GM19025 (cell line): ENCODE results near the gene LRP1B.
A peak's percentile ranks its signal among the peaks of the same experiment; 100 is the strongest.

Source experiments
- ATAC-seq: cut with Tn5 transposase; IDR thresholded peaks from one replicate; pipeline ENCODE4 v1.9.1; 2021; ENCODE audit warnings: mild to moderate bottlenecking, low read depth, moderate library complexity; ENCODE audit not compliant: unreplicated experiment

Gene LRP1B

GRCh38 chr2:141610564-141611175 is 520.1 kb downstream of the LRP1B start:
- ATAC-seq = no peak

GRCh38 chr2:141605163-141605562 is 525.7 kb downstream of the LRP1B start:
- no peak for ATAC-seq

- ATAC-seq = no peak
Observed at GRCh38 chr2:141601511-141602152, 529.2 kb downstream of the LRP1B start.

- ATAC-seq = no peak
Observed at GRCh38 chr2:141599721-141600120, 531.1 kb downstream of the LRP1B start.

- no peak for ATAC-seq
Observed at GRCh38 chr2:141598982-141599381, 531.8 kb downstream of the LRP1B start.

- ATAC-seq = no peak
Observed at GRCh38 chr2:141595316-141595920, 535.4 kb downstream of the LRP1B start.

GRCh38 chr2:141591787-141592186 is 539.0 kb downstream of the LRP1B start:
- no peak for ATAC-seq

- no peak for ATAC-seq
Observed at GRCh38 chr2:141590620-141591019, 540.2 kb downstream of the LRP1B start.

- ATAC-seq = no peak
Observed at GRCh38 chr2:141589314-141589713, 541.5 kb downstream of the LRP1B start.

- ATAC-seq = no peak
Observed at GRCh38 chr2:141586985-141587384, 543.8 kb downstream of the LRP1B start.

GRCh38 chr2:141582213-141582612 is 548.6 kb downstream of the LRP1B start:
- no peak for ATAC-seq

- no peak for ATAC-seq
Observed at GRCh38 chr2:141579071-141579470, 551.7 kb downstream of the LRP1B start.

GRCh38 chr2:141570474-141571131 is 560.2 kb downstream of the LRP1B start:
- ATAC-seq = no peak

- no peak for ATAC-seq
Observed at GRCh38 chr2:141569941-141570340, 560.9 kb downstream of the LRP1B start.

GRCh38 chr2:141565597-141565996 is 565.2 kb downstream of the LRP1B start:
- ATAC-seq = no peak

- no peak for ATAC-seq
Observed at GRCh38 chr2:141560723-141561122, 570.1 kb downstream of the LRP1B start.

- no peak for ATAC-seq
Observed at GRCh38 chr2:141557329-141558095, 573.3 kb downstream of the LRP1B start.

- no peak for ATAC-seq
Observed at GRCh38 chr2:141555876-141556470, 574.8 kb downstream of the LRP1B start.

GRCh38 chr2:141554810-141555209 is 576.0 kb downstream of the LRP1B start:
- ATAC-seq = peak; percentile 44

- peak; percentile 49 for ATAC-seq
Observed at GRCh38 chr2:141534666-141535362, 596.0 kb downstream of the LRP1B start.
